HT-29 (cell line): ENCODE results near the gene MRPS18A. TPM values are rescaled to one million over a fixed set of nuclear protein-coding genes. Genes with fewer than 3 reads are reported as not detected.
A peak's percentile ranks its signal among the peaks of the same experiment; 100 is the strongest.

Source experiments
- DNase-seq: peaks from one replicate; pipeline ENCODE4 v3.0.0-alpha.2; 2015; ENCODE audit warnings: low spot score
- total RNA-seq: library from RNA; depleted of rRNA; stranded (reverse); fragments of >200 nt; shearing (Covaris generic); gene quantifications from 2 replicates; pipeline ENCODE4 v1.2.3, GENCODE V29; 2014; rRNA removed

The MRPS18A gene
- 112 and 125 TPM in 2 replicates for total RNA-seq

GRCh38 chr6:43687437-43688347 lies at the start of gene MRPS18A:
MRPS18A (minus strand) TSS chr6:43687791; CDS start chr6:43687779, 12 bp downstream.
- peak; percentile 82 for DNase-seq

- no peak for DNase-seq
Measured at GRCh38 chr6:43736844-43737243, 49.3 kb upstream of the MRPS18A start.

GRCh38 chr6:43736211-43736786 lies 48.7 kb upstream of the MRPS18A start:
- no peak for DNase-seq

GRCh38 chr6:43735642-43736199 lies 48.1 kb upstream of the MRPS18A start:
- DNase-seq, result no peak

GRCh38 chr6:43734294-43734665 lies 46.7 kb upstream of the MRPS18A start:
- DNase-seq, result no peak

GRCh38 chr6:43733471-43734293 lies 46.1 kb upstream of the MRPS18A start:
- DNase-seq, result no peak

GRCh38 chr6:43730634-43731033 lies 43.0 kb upstream of the MRPS18A start:
- no peak for DNase-seq

GRCh38 chr6:43729537-43729936 lies 41.9 kb upstream of the MRPS18A start:
- no peak for DNase-seq

- no peak for DNase-seq
Measured at GRCh38 chr6:43728586-43728985, 41.0 kb upstream of the MRPS18A start.

- DNase-seq, result no peak
Measured at GRCh38 chr6:43727634-43728033, 40.0 kb upstream of the MRPS18A start.

GRCh38 chr6:43725643-43726580 lies 38.3 kb upstream of the MRPS18A start:
- no peak for DNase-seq

GRCh38 chr6:43724914-43725642 lies 37.5 kb upstream of the MRPS18A start:
- peak; percentile 69 for DNase-seq

GRCh38 chr6:43724354-43724753 lies 36.8 kb upstream of the MRPS18A start:
- DNase-seq, result no peak

- peak; percentile 89 for DNase-seq
Measured at GRCh38 chr6:43723737-43724295, 36.2 kb upstream of the MRPS18A start.

GRCh38 chr6:43722920-43723545 lies 35.4 kb upstream of the MRPS18A start:
- DNase-seq, result no peak

GRCh38 chr6:43720999-43721398 lies 33.4 kb upstream of the MRPS18A start:
- DNase-seq, result no peak

GRCh38 chr6:43719511-43719910 lies 31.9 kb upstream of the MRPS18A start:
- DNase-seq, result no peak

- no peak for DNase-seq
Measured at GRCh38 chr6:43718387-43719105, 31.0 kb upstream of the MRPS18A start.
